K562 (cell line): ENCODE data around the gene CDH12. TPM values are rescaled to one million over a fixed set of nuclear protein-coding genes. Genes with fewer than 3 reads are reported as not detected.

ENCODE experiments used
- ATAC-seq: fragments of 200-7000 bp; cut with Tn5 transposase; 3 replicates; pipeline ENCODE4 v1.9.1; 2020; ENCODE audit warnings: moderate library complexity
- BruUV-seq: library from RNA; stranded (reverse); fragments of 400-500 nt; replicated peaks from 2 replicates; lab custom pipeline; 2021; lab: Mats Ljungman, UMichigan
- CTCF ChIA-PET: fragments of 300-600 bp; formaldehyde crosslinking; extraction: SDS; loops from one replicate; lab custom pipeline; 2021; ENCODE audit warnings: low intra/inter-chr PET ratio; lab: Yijun Ruan, JAX
- POLR2A ChIA-PET: fragments of 300-600, 350-650 bp; sonication (Branson Sonifier 250); formaldehyde crosslinking; extraction: SDS; loops from one replicate; lab custom pipeline; 2021; ENCODE audit warnings: antibody characterized with exemption, inconsistent platforms; lab: Yijun Ruan, JAX
- DNase-seq, 4 experiments: peaks; one replicate each; pipeline versions ENCODE4 v3.0.0 to v3.0.0-alpha.2; 2011 to 2018; ENCODE audit warnings: low spot score in 3 of 4, mixed read lengths in 3 of 4; ENCODE audit errors: extremely low read depth in 1 of 4
- FAIRE-seq: peaks from 2 replicates; lab custom pipeline; 2011; peaks lifted over from hg19 to GRCh38; lab: Jason Lieb, UNC
- H2AFZ ChIP-seq: 2 replicates; pipeline ENCODE4 v1.6.0; 2011; ENCODE audit warnings: low read depth, low read length, control low read depth, inconsistent platforms
- H3K27ac ChIP-seq: fragments of 200-600 bp; 3 replicates; pipeline ENCODE4 v1.8.0; 2011; ENCODE audit warnings: low read depth, mild to moderate bottlenecking, control low read depth, inconsistent platforms, low read length, moderate library complexity, mixed read lengths; ENCODE audit errors: extremely low read depth
- H3K27me3 ChIP-seq, 2 experiments: fragments of 300-600 bp in 1 of 2; 2 replicates in 1 of 2; 3 replicates in 1 of 2; pipeline versions ENCODE4 v1.6.0 to v1.8.0; 2011; ENCODE audit warnings: inconsistent platforms in 2 of 2, low read length in 2 of 2, mild to moderate bottlenecking in 1 of 2, mixed read lengths in 1 of 2, moderate library complexity in 1 of 2; ENCODE audit not compliant: control insufficient read depth in 2 of 2, insufficient read depth in 2 of 2
- H3K36me3 ChIP-seq: fragments of 300-600 bp; 3 replicates; pipeline ENCODE4 v1.8.0; 2011; ENCODE audit warnings: mild to moderate bottlenecking, low read length, inconsistent platforms; ENCODE audit not compliant: control insufficient read depth, insufficient read depth
- H3K4me1 ChIP-seq, 2 experiments: fragments of 200-600 bp in 1 of 2; replicated peaks in 1 of 2; 2 replicates in 1 of 2; 3 replicates in 1 of 2; pipeline versions ENCODE4 v1.5.1 to v1.8.0; 2011; ENCODE audit warnings: inconsistent platforms in 2 of 2, low read length in 2 of 2, mild to moderate bottlenecking in 1 of 2, mixed read lengths in 1 of 2, moderate library complexity in 1 of 2; ENCODE audit not compliant: control insufficient read depth in 2 of 2, insufficient read depth in 2 of 2
- H3K4me2 ChIP-seq: 2 replicates; pipeline ENCODE4 v1.6.1; 2011; ENCODE audit warnings: low read length, control low read depth, inconsistent platforms, mixed read lengths; ENCODE audit not compliant: insufficient read depth
- H3K4me3 ChIP-seq: fragments of 200-600 bp; sonication (generic), shearing (Covaris generic); 2 replicates; pipeline ENCODE4 v1.5.1; 2016; ENCODE audit warnings: control low read depth, inconsistent platforms
- H3K79me2 ChIP-seq: fragments of 200-600 bp; 3 replicates; pipeline ENCODE4 v1.8.0; 2011; ENCODE audit warnings: low read length, inconsistent platforms; ENCODE audit not compliant: control insufficient read depth, insufficient read depth
- H3K9ac ChIP-seq, 2 experiments: 2 replicates each; pipeline versions ENCODE4 v1.6.0 to v1.6.1; 2011; ENCODE audit warnings: low read depth in 2 of 2, low read length in 2 of 2, control low read depth in 1 of 2, inconsistent platforms in 1 of 2, mild to moderate bottlenecking in 1 of 2, mixed read lengths in 1 of 2; ENCODE audit not compliant: insufficient read depth in 1 of 2
- H3K9me1 ChIP-seq: one replicate; pipeline ENCODE4 v1.6.0; 2011; ENCODE audit warnings: inconsistent platforms, mild to moderate bottlenecking, low read length, moderate library complexity; ENCODE audit not compliant: control insufficient read depth, insufficient read depth
- H3K9me3 ChIP-seq: replicated peaks from 2 replicates; pipeline ENCODE4 v1.5.1; 2011; ENCODE audit warnings: low read depth, low read length, inconsistent platforms; ENCODE audit not compliant: control insufficient read depth, insufficient read depth
- H4K20me1 ChIP-seq: replicated peaks from 2 replicates; pipeline ENCODE4 v1.6.1; 2011; ENCODE audit warnings: low read length, inconsistent platforms, mixed read lengths; ENCODE audit not compliant: control insufficient read depth, insufficient read depth
- DIDO1 ChIP-seq: fragments of 450-650 bp; IDR thresholded peaks from 2 replicates; pipeline ENCODE4 v1.6.1; 2016; ENCODE audit warnings: low read depth, missing biosample characterization, missing genetic modification characterization
- HEY1 ChIP-seq: fragments of 250-450 bp; sonication (Bioruptor Pico); IDR thresholded peaks from 2 replicates; pipeline ENCODE4 v1.5.0; 2020; ENCODE audit warnings: mild to moderate bottlenecking, moderate library complexity, borderline replicate concordance
- TCF7 ChIP-seq: sonication (generic); IDR thresholded peaks from 2 replicates; pipeline ENCODE4 v1.6.1; 2016; ENCODE audit warnings: antibody characterized with exemption, borderline replicate concordance
- ZNF586 ChIP-seq: fragments of 450-650 bp; formaldehyde crosslinking; conservative IDR thresholded peaks from 2 replicates; pipeline ENCODE4 v1.4.0; 2020; ENCODE audit warnings: mild to moderate bottlenecking, moderate library complexity
- WGBS: fragments of 100-300 bp; shearing (Covaris generic); methylation state at CpG from one replicate; pipeline ENCODE4 v1.1.6; 2016; ENCODE audit warnings: low coverage, mixed read lengths; ENCODE audit not compliant: insufficient coverage; ENCODE audit errors: missing lambda C conversion rate; 5-methylcytosine and 5-hydroxymethylcytosine counted together
- in situ Hi-C: fragments of 300-500 bp; cut with MboI; formaldehyde crosslinking; loops from 4 replicates; pipeline ENCODE4 v1.15.0; 2018; ENCODE audit warnings: inconsistent platforms, mixed read lengths
- intact Hi-C: fragments of 100-400 bp; cut with micrococcal nuclease; formaldehyde crosslinking; loops from 2 replicates; pipeline ENCODE4 v1.14.2; 2022
- polyA plus RNA-seq, 8 experiments: library from polyadenylated mRNA; depleted of rRNA in 4 of 8; stranded (reverse) in 5 of 8; unstranded in 3 of 8; fragments of >200 nt; fragmentation: Nextera tagmentation in 2 of 8; fragmentation: Illumina TruSeq in 1 of 8; extraction: Ambion mirVana in 2 of 8; extraction: Trizol in 1 of 8; gene quantifications; 2 replicates each; pipeline versions ENCODE4 v1.2.1 to v1.2.3, GENCODE V29; 2011 to 2014; ENCODE audit warnings: inconsistent platforms in 1 of 8, missing spikeins in 1 of 8
- total RNA-seq, 7 experiments: library from RNA; depleted of rRNA in 6 of 7; stranded (reverse); fragments of >200 nt in 6 of 7; fragmentation: Illumina TruSeq in 2 of 7; extraction: Trizol in 2 of 7; gene quantifications; 2 replicates each; pipeline versions ENCODE4 v1.2.1 to v1.2.3, GENCODE V29; 2011 to 2021; ENCODE audit warnings: low replicate concordance in 1 of 7
- TF ChIP-seq, protein P1 (sequence below): sonication (generic); formaldehyde crosslinking; IDR thresholded peaks from 2 replicates; pipeline ENCODE4 v1.8.0; 2023; ENCODE audit warnings: mild to moderate bottlenecking, missing genetic modification reagents

Gene CDH12
- total and polyA plus RNA-seq, 9 of the 15 experiments (the other 6 are each of a cell fraction or from before 2014, with no cell fraction given), result 0.03 to 1.7 (median 0.37) TPM

DNA sequence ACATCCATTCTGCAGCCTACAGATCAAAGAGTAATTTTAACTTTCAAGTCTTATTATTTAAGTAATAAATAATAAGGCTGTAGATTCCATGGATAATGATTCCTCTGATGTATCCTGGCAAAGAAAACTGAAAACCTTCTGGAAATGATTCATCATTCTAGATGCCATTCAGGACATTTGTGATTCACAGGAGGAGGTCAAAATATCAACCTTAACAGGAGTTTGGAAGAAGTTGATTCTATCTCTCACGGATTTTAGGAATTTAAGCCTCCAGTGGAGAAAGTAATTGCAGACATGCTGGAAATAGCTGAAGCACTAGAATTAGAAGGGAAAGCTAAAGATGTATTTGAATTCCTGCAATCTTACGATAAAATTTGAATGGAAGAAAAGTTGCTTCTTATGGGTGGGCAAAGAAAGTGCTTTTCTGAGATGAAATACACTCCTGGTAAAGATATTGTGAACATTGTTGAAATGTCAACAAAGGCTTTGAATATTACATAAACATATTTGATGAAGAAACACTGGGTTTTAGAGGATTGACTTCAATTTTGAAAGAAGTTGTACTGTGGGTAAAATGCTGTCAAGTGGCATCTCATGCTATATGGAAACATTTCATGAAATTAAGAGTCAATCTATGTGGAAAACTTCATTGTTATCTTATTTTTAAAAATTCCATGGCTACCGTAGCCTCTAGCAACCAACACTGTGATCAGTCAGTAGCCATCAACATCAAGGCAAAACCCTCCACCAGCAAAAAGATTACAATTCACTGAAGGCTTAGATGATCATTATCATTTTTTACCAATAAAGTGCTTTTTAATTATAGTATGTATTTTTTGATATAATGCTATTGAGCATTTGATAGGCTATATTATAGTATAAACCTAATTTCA lies 1141.0 kb downstream of the CDH12 start (continued):
- TF ChIP-seq, protein P1, sequence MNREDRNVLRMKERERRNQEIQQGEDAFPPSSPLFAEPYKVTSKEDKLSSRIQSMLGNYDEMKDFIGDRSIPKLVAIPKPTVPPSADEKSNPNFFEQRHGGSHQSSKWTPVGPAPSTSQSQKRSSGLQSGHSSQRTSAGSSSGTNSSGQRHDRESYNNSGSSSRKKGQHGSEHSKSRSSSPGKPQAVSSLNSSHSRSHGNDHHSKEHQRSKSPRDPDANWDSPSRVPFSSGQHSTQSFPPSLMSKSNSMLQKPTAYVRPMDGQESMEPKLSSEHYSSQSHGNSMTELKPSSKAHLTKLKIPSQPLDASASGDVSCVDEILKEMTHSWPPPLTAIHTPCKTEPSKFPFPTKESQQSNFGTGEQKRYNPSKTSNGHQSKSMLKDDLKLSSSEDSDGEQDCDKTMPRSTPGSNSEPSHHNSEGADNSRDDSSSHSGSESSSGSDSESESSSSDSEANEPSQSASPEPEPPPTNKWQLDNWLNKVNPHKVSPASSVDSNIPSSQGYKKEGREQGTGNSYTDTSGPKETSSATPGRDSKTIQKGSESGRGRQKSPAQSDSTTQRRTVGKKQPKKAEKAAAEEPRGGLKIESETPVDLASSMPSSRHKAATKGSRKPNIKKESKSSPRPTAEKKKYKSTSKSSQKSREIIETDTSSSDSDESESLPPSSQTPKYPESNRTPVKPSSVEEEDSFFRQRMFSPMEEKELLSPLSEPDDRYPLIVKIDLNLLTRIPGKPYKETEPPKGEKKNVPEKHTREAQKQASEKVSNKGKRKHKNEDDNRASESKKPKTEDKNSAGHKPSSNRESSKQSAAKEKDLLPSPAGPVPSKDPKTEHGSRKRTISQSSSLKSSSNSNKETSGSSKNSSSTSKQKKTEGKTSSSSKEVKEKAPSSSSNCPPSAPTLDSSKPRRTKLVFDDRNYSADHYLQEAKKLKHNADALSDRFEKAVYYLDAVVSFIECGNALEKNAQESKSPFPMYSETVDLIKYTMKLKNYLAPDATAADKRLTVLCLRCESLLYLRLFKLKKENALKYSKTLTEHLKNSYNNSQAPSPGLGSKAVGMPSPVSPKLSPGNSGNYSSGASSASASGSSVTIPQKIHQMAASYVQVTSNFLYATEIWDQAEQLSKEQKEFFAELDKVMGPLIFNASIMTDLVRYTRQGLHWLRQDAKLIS, result no peak
- TF ChIP-seq, all 486 proteins: peak for 0

DNA sequence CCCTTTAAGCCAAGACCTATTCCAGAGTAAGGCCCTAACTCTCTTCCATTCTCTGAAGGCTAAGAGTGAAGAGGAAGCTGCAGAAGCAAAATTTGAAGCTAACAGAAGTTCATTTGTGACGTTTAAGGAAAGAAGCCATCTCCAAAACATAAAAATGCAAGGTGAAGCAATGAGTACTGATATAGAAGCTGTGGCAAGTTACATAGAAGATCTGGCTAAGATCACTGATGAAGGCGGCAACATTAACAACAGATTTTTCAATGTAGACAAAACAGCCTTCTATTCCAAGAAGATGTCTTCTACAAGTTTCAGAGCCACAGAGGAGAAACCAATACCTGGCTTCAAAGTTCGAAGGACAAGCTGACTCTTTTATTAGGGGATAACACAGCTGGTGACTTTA lies 1143.4 kb downstream of the CDH12 start:
- CTCF ChIA-PET, result no interaction called here

More for the DNA sequence above, 1143.4 kb downstream of the CDH12 start:
- Histone ChIP-seq H3K27ac (no peak overlapping the region), H3K4me1 (no peaks in the 10 kb centered on the region)
- TF ChIP-seq TCF7, result no peak
- TF ChIP-seq ZNF586, result no peak
- TF ChIP-seq HEY1 (CRISPR knock-in tag), result no peak
- no peak for TF ChIP-seq DIDO1
- TF ChIP-seq, all 486 proteins: peak for 0
- Histone ChIP-seq H3K9me3 (no peaks in the 10 kb centered on the region), H3K36me3 (no peaks in the 10 kb centered on the region), H3K4me2 (no peak overlapping the region), H4K20me1 (no peaks in the 10 kb centered on the region), H3K4me3 (no peak overlapping the region), H2AFZ (no peak overlapping the region), H3K79me2 (no peaks in the 10 kb centered on the region), H3K9ac (no peak overlapping the region), H3K27me3 (no peaks in the 10 kb centered on the region), H3K9me1 (no peaks in the 10 kb centered on the region)
- DNase-seq, result no peak
- POLR2A ChIA-PET, result no interaction called here
- WGBS, result 4% methylated on average over 3 of the region's 3 CpGs
- intact Hi-C loops (no loop called here), in situ Hi-C loops (no loop called here)
- ATAC-seq, result no peak
- no peak for FAIRE-seq
- BruUV-seq, result no TSS peak
